KG1 (cell line): Measurements from ENCODE around the gene FOXN4.

ENCODE experiments used
- DNase-seq: peaks from one replicate; lab custom pipeline; 2025; lab: John Stamatoyannopoulos, UW

The FOXN4 gene

GRCh38 chr12:109307051-109307450 is 2.0 kb downstream of the FOXN4 start:
- no peak for DNase-seq

GRCh38 chr12:109305547-109305946 is 3.5 kb downstream of the FOXN4 start:
- no peak for DNase-seq

GRCh38 chr12:109304485-109304884 is 4.6 kb downstream of the FOXN4 start:
- no peak for DNase-seq

GRCh38 chr12:109302770-109303169 is 6.3 kb downstream of the FOXN4 start:
- DNase-seq: no peak

- no peak for DNase-seq
Measured at GRCh38 chr12:109302358-109302757, 6.7 kb downstream of the FOXN4 start.

GRCh38 chr12:109301643-109302168 is 7.4 kb downstream of the FOXN4 start:
- DNase-seq: no peak

GRCh38 chr12:109299849-109300248 is 9.2 kb downstream of the FOXN4 start:
- no peak for DNase-seq

- DNase-seq: no peak
Measured at GRCh38 chr12:109296431-109296830, 12.7 kb downstream of the FOXN4 start.

GRCh38 chr12:109295764-109296425 is 13.2 kb downstream of the FOXN4 start:
- DNase-seq: no peak

GRCh38 chr12:109294286-109294796 is 14.7 kb downstream of the FOXN4 start:
- no peak for DNase-seq

- DNase-seq: no peak
Measured at GRCh38 chr12:109293106-109293505, 16.0 kb downstream of the FOXN4 start.

- no peak for DNase-seq
Measured at GRCh38 chr12:109292342-109292711, 16.8 kb downstream of the FOXN4 start.

- DNase-seq: no peak
Measured at GRCh38 chr12:109291521-109292341, 17.4 kb downstream of the FOXN4 start.

GRCh38 chr12:109291117-109291516 is 18.0 kb downstream of the FOXN4 start:
- no peak for DNase-seq

GRCh38 chr12:109290061-109290460 is 19.0 kb downstream of the FOXN4 start:
- no peak for DNase-seq

GRCh38 chr12:109289551-109289950 is 19.5 kb downstream of the FOXN4 start:
- no peak for DNase-seq

- DNase-seq: no peak
Measured at GRCh38 chr12:109289004-109289403, 20.1 kb downstream of the FOXN4 start.

GRCh38 chr12:109288571-109288970 is 20.5 kb downstream of the FOXN4 start:
- DNase-seq: no peak

GRCh38 chr12:109287811-109288469 is 21.1 kb downstream of the FOXN4 start:
- no peak for DNase-seq

- DNase-seq: no peak
Measured at GRCh38 chr12:109287181-109287580, 21.9 kb downstream of the FOXN4 start.

- no peak for DNase-seq
Measured at GRCh38 chr12:109286652-109287051, 22.4 kb downstream of the FOXN4 start.

GRCh38 chr12:109286252-109286651 is 22.8 kb downstream of the FOXN4 start:
- no peak for DNase-seq

- no peak for DNase-seq
Measured at GRCh38 chr12:109284392-109284791, 24.7 kb downstream of the FOXN4 start.
